KMS-11 (cell line): ENCODE data around the gene MYO15B.

Experiments used
- H2AFZ ChIP-seq: fragments of 200-600 bp; sonication (generic); 2 replicates; pipeline ENCODE4 v1.6.1; 2016; ENCODE audit warnings: antibody characterized with exemption, mixed run types, low read depth
- H3K27ac ChIP-seq: fragments of 200-600 bp; sonication (generic); 2 replicates; pipeline ENCODE4 v1.6.1; 2016; ENCODE audit warnings: mild to moderate bottlenecking, mixed run types
- H3K27me3 ChIP-seq: fragments of 200-600 bp; sonication (generic); 2 replicates; pipeline ENCODE4 v1.6.1; 2017; ENCODE audit warnings: mild to moderate bottlenecking, low read depth, mixed run types, moderate library complexity; ENCODE audit not compliant: insufficient read depth
- H3K36me3 ChIP-seq: fragments of 200-600 bp; sonication (generic); 2 replicates; pipeline ENCODE4 v1.6.1; 2017; ENCODE audit warnings: mild to moderate bottlenecking, mixed run types; ENCODE audit not compliant: insufficient read depth
- H3K4me1 ChIP-seq: fragments of 200-600 bp; sonication (generic); 2 replicates; pipeline ENCODE4 v1.6.1; 2016; ENCODE audit warnings: mild to moderate bottlenecking, low read depth, mixed run types; ENCODE audit not compliant: poor library complexity, severe bottlenecking
- H3K4me2 ChIP-seq: fragments of 200-600 bp; sonication (generic); 2 replicates; pipeline ENCODE4 v1.7.0; 2016; ENCODE audit warnings: mild to moderate bottlenecking, mixed run types
- H3K4me3 ChIP-seq: fragments of 200-600 bp; sonication (generic); IDR thresholded peaks from 2 replicates; pipeline ENCODE4 v1.6.1; 2017; ENCODE audit warnings: low read depth, low read length, mixed read lengths; ENCODE audit not compliant: insufficient read depth
- H3K79me2 ChIP-seq: fragments of 200-600 bp; sonication (generic); 2 replicates; pipeline ENCODE4 v1.6.1; 2016; ENCODE audit warnings: low read depth, mixed run types; ENCODE audit not compliant: insufficient read depth
- H3K9ac ChIP-seq: fragments of 200-600 bp; sonication (generic); 2 replicates; pipeline ENCODE4 v1.6.1; 2016; ENCODE audit warnings: mild to moderate bottlenecking, mixed run types
- H4K20me1 ChIP-seq: fragments of 200-600 bp; sonication (generic); 2 replicates; pipeline ENCODE4 v1.6.1; 2016; ENCODE audit warnings: mild to moderate bottlenecking, mixed run types; ENCODE audit not compliant: insufficient read depth
- CTCF ChIP-seq: fragments of 200-600 bp; sonication (generic); conservative IDR thresholded peaks from 2 replicates; pipeline ENCODE4 v1.6.1; 2017; ENCODE audit warnings: low read depth, mild to moderate bottlenecking, antibody characterized with exemption, low read length, moderate library complexity, mixed read lengths

Gene MYO15B

DNA sequence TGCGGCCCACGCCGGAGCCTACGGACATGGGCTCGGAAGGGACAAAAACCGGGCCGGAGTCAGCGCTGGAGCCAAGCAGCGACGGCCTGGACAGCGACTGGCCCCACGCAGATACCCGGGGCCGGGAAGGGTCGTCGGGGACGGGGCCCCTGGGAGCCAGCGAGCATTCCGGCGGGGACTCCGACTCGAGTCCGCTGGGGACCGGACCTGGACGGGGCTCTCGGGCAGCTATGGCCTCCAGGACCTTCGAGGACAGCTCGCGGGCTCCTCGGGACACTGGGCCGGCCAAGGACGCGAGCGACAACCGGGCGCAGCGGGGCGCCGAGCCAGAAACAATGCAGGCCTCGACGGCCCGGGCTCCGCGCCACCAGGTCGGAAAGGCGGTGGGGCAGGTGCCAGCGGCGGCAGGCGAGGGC is 1.0 kb downstream of the MYO15B start:
- Histone ChIP-seq H2AFZ (peak overlapping the region; percentile 73; the same call in 1 of the 2 replicates), H3K9ac (no peak overlapping the region), H3K4me3 (no peak overlapping the region), H3K4me2 (peak overlapping the region; percentile 33; the same call in 1 of the 2 replicates), H3K27me3 (peaks cover 44% of the 10 kb centered on the region; the same call in 1 of the 2 replicates), H4K20me1 (no peaks in the 10 kb centered on the region), H3K27ac (no peak overlapping the region), H3K79me2 (no peaks in the 10 kb centered on the region), H3K4me1 (no peaks in the 10 kb centered on the region), H3K36me3 (no peaks in the 10 kb centered on the region)
- peak; percentile 29; the same call in 1 of the 2 replicates for TF ChIP-seq CTCF

- H3K36me3 ChIP-seq: no peaks in the 10 kb centered on the region
- peaks cover 48% of the 10 kb centered on the region; the same call in 1 of the 2 replicates for H3K27me3 ChIP-seq
- peak; percentile 30; the same call in 1 of the 2 replicates for TF ChIP-seq CTCF
- no peaks in the 10 kb centered on the region for H3K79me2 ChIP-seq
- H3K9ac ChIP-seq: no peak overlapping the region
- H3K4me2 ChIP-seq: peak overlapping the region; percentile 54
- H3K4me1 ChIP-seq: no peaks in the 10 kb centered on the region
- H4K20me1 ChIP-seq: no peaks in the 10 kb centered on the region
- no peak overlapping the region for H3K4me3 ChIP-seq
- no peak overlapping the region for H3K27ac ChIP-seq
- H2AFZ ChIP-seq: peak overlapping the region; percentile 73; the same call in 1 of the 2 replicates
These were observed 1.7 kb downstream of the MYO15B start for GRCh38 chr17:75589012-75589918.

- H3K79me2 ChIP-seq: no peaks in the 10 kb centered on the region
- no peak overlapping the region for H3K27ac ChIP-seq
- no peaks in the 10 kb centered on the region for H4K20me1 ChIP-seq
- H3K4me1 ChIP-seq: no peaks in the 10 kb centered on the region
- peak overlapping the region; percentile 73; the same call in 1 of the 2 replicates for H2AFZ ChIP-seq
- no peak overlapping the region; the same call in 1 of the 2 replicates for H3K4me2 ChIP-seq
- peaks cover 54% of the 10 kb centered on the region; the same call in 1 of the 2 replicates for H3K27me3 ChIP-seq
- H3K9ac ChIP-seq: no peak overlapping the region
- H3K36me3 ChIP-seq: no peaks in the 10 kb centered on the region
- H3K4me3 ChIP-seq: no peak overlapping the region
- TF ChIP-seq CTCF: no peak
These were observed 2.3 kb downstream of the MYO15B start for GRCh38 chr17:75589919-75590303.

- Histone ChIP-seq H3K27me3 (peaks cover 58% of the 10 kb centered on the region; the same call in 1 of the 2 replicates), H3K4me3 (no peak overlapping the region), H3K79me2 (no peaks in the 10 kb centered on the region), H4K20me1 (no peaks in the 10 kb centered on the region), H3K4me2 (no peak overlapping the region), H3K36me3 (no peaks in the 10 kb centered on the region), H2AFZ (no peak overlapping the region), H3K27ac (no peak overlapping the region), H3K4me1 (no peaks in the 10 kb centered on the region), H3K9ac (no peak overlapping the region)
- no peak for TF ChIP-seq CTCF
These were observed 2.7 kb downstream of the MYO15B start for GRCh38 chr17:75590314-75590761.
